ENCODE results near the gene SF3B5. TPM values are rescaled to one million over a fixed set of nuclear protein-coding genes. Genes with fewer than 3 reads are reported as not detected.

Gene SF3B5
- total and polyA plus RNA-seq, 2 experiments from 2014 or later = 151 to 183 TPM

- TF ChIP-seq ZNF462 (CRISPR knock-in tag; IDR thresholded peaks at IDR 0.05) (no peak), EZH2 (IDR thresholded peaks at IDR 0.05; ENCODE audit: low read depth, unreplicated experiment) (no peak), STAT1 (IDR thresholded peaks at IDR 0.05; ENCODE audit: unreplicated experiment) (no peak), EZH2phosphoT487 (IDR thresholded peaks at IDR 0.05; ENCODE audit: unreplicated experiment) (no peak), CREB1 (CRISPR knock-in tag; IDR thresholded peaks at IDR 0.05; ENCODE audit: low read depth) (no peak), ZNF331 (CRISPR knock-in tag; IDR thresholded peaks at IDR 0.05; ENCODE audit: low read depth) (no peak), ZNF114 (CRISPR knock-in tag; IDR thresholded peaks at IDR 0.05) (no peak), POLR2AphosphoS5 (IDR thresholded peaks at IDR 0.05; ENCODE audit: low read depth) (no peak), JUNB (IDR thresholded peaks at IDR 0.05; ENCODE audit: unreplicated experiment) (no peak), NANOG (IDR thresholded peaks at IDR 0.05; ENCODE audit: borderline replicate concordance) (no peak)
- TF ChIP-seq, protein P1, sequence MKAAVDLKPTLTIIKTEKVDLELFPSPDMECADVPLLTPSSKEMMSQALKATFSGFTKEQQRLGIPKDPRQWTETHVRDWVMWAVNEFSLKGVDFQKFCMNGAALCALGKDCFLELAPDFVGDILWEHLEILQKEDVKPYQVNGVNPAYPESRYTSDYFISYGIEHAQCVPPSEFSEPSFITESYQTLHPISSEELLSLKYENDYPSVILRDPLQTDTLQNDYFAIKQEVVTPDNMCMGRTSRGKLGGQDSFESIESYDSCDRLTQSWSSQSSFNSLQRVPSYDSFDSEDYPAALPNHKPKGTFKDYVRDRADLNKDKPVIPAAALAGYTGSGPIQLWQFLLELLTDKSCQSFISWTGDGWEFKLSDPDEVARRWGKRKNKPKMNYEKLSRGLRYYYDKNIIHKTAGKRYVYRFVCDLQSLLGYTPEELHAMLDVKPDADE (IDR thresholded peaks at IDR 0.05) = no peak
Measured at GRCh38 chr6:144122861-144123260, 27.5 kb upstream of the SF3B5 start (continued).

Data from GM23338 (cell line).